Measurements from ENCODE around the gene ZNF621.

- TF ChIP-seq CTCF (IDR thresholded peaks at IDR 0.05) (no peak), POLR2A (IDR thresholded peaks at IDR 0.05) (no peak)
These were observed 63.6 kb downstream of the ZNF621 start for GRCh38 chr3:40588406-40588805.
